ENCODE results near the gene GABBR2. TPM values are rescaled to one million over a fixed set of nuclear protein-coding genes. Genes with fewer than 3 reads are reported as not detected.

GABBR2 gene
- total RNA-seq, 1 donor from 2014 or later = not detected

GRCh38 chr9:98611319-98611718, 97.4 kb downstream of the GABBR2 start:
- Mint-ChIP-seq H3K36me3 (ENCODE audit: unreplicated experiment) (no peaks in the 10 kb centered on the region), H3K9me3 (ENCODE audit: unreplicated experiment) (no peaks in the 10 kb centered on the region), H3K4me1 (ENCODE audit: unreplicated experiment) (no peaks in the 10 kb centered on the region), H3K27me3 (ENCODE audit: unreplicated experiment) (peaks cover 10% of the 10 kb centered on the region), H3K4me3 (ENCODE audit: unreplicated experiment) (no peak overlapping the region), H3K27ac (ENCODE audit: unreplicated experiment) (no peak overlapping the region)
- TF ChIP-seq CTCF (IDR thresholded peaks at IDR 0.05) = no peak
- DNase-seq (ENCODE audit: extremely low spot score, unreplicated experiment) = no peak

- Mint-ChIP-seq H3K4me3 (ENCODE audit: unreplicated experiment) (no peak overlapping the region), H3K9me3 (ENCODE audit: unreplicated experiment) (no peaks in the 10 kb centered on the region), H3K4me1 (ENCODE audit: unreplicated experiment) (no peaks in the 10 kb centered on the region), H3K27ac (ENCODE audit: unreplicated experiment) (no peak overlapping the region), H3K27me3 (ENCODE audit: unreplicated experiment) (peaks cover 10% of the 10 kb centered on the region), H3K36me3 (ENCODE audit: unreplicated experiment) (no peaks in the 10 kb centered on the region)
- DNase-seq (ENCODE audit: extremely low spot score, unreplicated experiment) = no peak
- TF ChIP-seq CTCF (IDR thresholded peaks at IDR 0.05) = no peak
Observed at GRCh38 chr9:98610711-98611110, 98.0 kb downstream of the GABBR2 start.

GRCh38 chr9:98610211-98610610, 98.5 kb downstream of the GABBR2 start:
- no peak for TF ChIP-seq CTCF (IDR thresholded peaks at IDR 0.05)
- no peak for DNase-seq (ENCODE audit: extremely low spot score, unreplicated experiment)
- Mint-ChIP-seq H3K27me3 (ENCODE audit: unreplicated experiment) (peaks cover 10% of the 10 kb centered on the region), H3K4me3 (ENCODE audit: unreplicated experiment) (no peak overlapping the region), H3K9me3 (ENCODE audit: unreplicated experiment) (no peaks in the 10 kb centered on the region), H3K36me3 (ENCODE audit: unreplicated experiment) (no peaks in the 10 kb centered on the region), H3K4me1 (ENCODE audit: unreplicated experiment) (no peaks in the 10 kb centered on the region), H3K27ac (ENCODE audit: unreplicated experiment) (no peak overlapping the region)

- peaks cover 10% of the 10 kb centered on the region for H3K27me3 Mint-ChIP-seq (ENCODE audit: unreplicated experiment)
- no peak overlapping the region for H3K4me3 Mint-ChIP-seq (ENCODE audit: unreplicated experiment)
- H3K27ac Mint-ChIP-seq (ENCODE audit: unreplicated experiment) = no peak overlapping the region
- no peaks in the 10 kb centered on the region for H3K4me1 Mint-ChIP-seq (ENCODE audit: unreplicated experiment)
- TF ChIP-seq CTCF (IDR thresholded peaks at IDR 0.05) = no peak
- no peak for DNase-seq (ENCODE audit: extremely low spot score, unreplicated experiment)
- no peaks in the 10 kb centered on the region for H3K9me3 Mint-ChIP-seq (ENCODE audit: unreplicated experiment)
- H3K36me3 Mint-ChIP-seq (ENCODE audit: unreplicated experiment) = no peaks in the 10 kb centered on the region
Observed at GRCh38 chr9:98609646-98610045, 99.1 kb downstream of the GABBR2 start.

GRCh38 chr9:98607787-98608186, 100.9 kb downstream of the GABBR2 start:
- Mint-ChIP-seq H3K4me3 (ENCODE audit: unreplicated experiment) (no peak overlapping the region), H3K27ac (ENCODE audit: unreplicated experiment) (no peak overlapping the region), H3K9me3 (ENCODE audit: unreplicated experiment) (no peaks in the 10 kb centered on the region), H3K36me3 (ENCODE audit: unreplicated experiment) (no peaks in the 10 kb centered on the region), H3K4me1 (ENCODE audit: unreplicated experiment) (no peaks in the 10 kb centered on the region), H3K27me3 (ENCODE audit: unreplicated experiment) (peaks cover 7% of the 10 kb centered on the region)
- DNase-seq (ENCODE audit: extremely low spot score, unreplicated experiment) = no peak
- TF ChIP-seq CTCF (IDR thresholded peaks at IDR 0.05) = no peak
